IMR-90 (cell line): ENCODE measurements around the gene OR51F2. TPM values are rescaled to one million over a fixed set of nuclear protein-coding genes. Genes with fewer than 3 reads are reported as not detected.

Experiments
- ATAC-seq: fragments of 200-7000 bp; cut with Tn5 transposase; 2 replicates; pipeline ENCODE4 v1.9.1; 2020; ENCODE audit warnings: low read depth, mild to moderate bottlenecking, moderate library complexity
- BruUV-seq: library from RNA; stranded (reverse); fragments of 400-500 nt; replicated peaks from 2 replicates; lab custom pipeline; 2021; lab: Mats Ljungman, UMichigan
- CTCF ChIA-PET: fragments of 300-600 bp; formaldehyde crosslinking; extraction: SDS; loops from one replicate; lab custom pipeline; 2021; ENCODE audit warnings: antibody characterized with exemption; lab: Yijun Ruan, JAX
- POLR2A ChIA-PET: fragments of 300-600 bp; sonication (Branson Sonifier 250); formaldehyde crosslinking; loops from one replicate; lab custom pipeline; 2022; ENCODE audit warnings: antibody characterized with exemption; ENCODE audit not compliant: unreplicated experiment; lab: Charles Lee
- DNase-seq: peaks from one replicate; pipeline ENCODE4 v3.0.0; 2013
- H2AFZ ChIP-seq: replicated peaks from 2 replicates; pipeline ENCODE3; 2013; ENCODE audit warnings: low read length, mild to moderate bottlenecking; ENCODE audit not compliant: poor library complexity
- H2AK5ac ChIP-seq: 2 replicates; pipeline ENCODE4 v1.6.1; 2013; ENCODE audit warnings: low read depth, low read length, inconsistent platforms
- H2AK9ac ChIP-seq: replicated peaks from 2 replicates; pipeline ENCODE3; 2013; ENCODE audit warnings: mild to moderate bottlenecking, low read depth, low read length, moderate library complexity; ENCODE audit not compliant: poor library complexity
- H2BK120ac ChIP-seq: 2 replicates; pipeline ENCODE4 v1.6.1; 2013; ENCODE audit warnings: low read depth, low read length, inconsistent platforms
- H2BK15ac ChIP-seq: 3 replicates; pipeline ENCODE4 v1.6.1; 2013; ENCODE audit warnings: low read depth, low read length, inconsistent platforms
- H2BK20ac ChIP-seq: 2 replicates; pipeline ENCODE4 v1.6.1; 2013; ENCODE audit warnings: low read depth, mild to moderate bottlenecking, inconsistent platforms, low read length, moderate library complexity
- H2BK5ac ChIP-seq: 2 replicates; pipeline ENCODE4 v1.6.1; 2013; ENCODE audit warnings: mild to moderate bottlenecking, low read depth, low read length, inconsistent platforms; ENCODE audit not compliant: poor library complexity, severe bottlenecking
- H3K14ac ChIP-seq: replicated peaks from 2 replicates; pipeline ENCODE4 v1.6.1; 2013; ENCODE audit warnings: low read depth, low read length, inconsistent platforms
- H3K18ac ChIP-seq: 2 replicates; pipeline ENCODE4 v1.6.1; 2013; ENCODE audit warnings: low read depth, low read length, control low read depth
- H3K23ac ChIP-seq: 2 replicates; pipeline ENCODE4 v1.6.1; 2013; ENCODE audit warnings: low read depth, low read length, inconsistent platforms
- H3K27ac ChIP-seq: 2 replicates; pipeline ENCODE4 v1.5.1; 2013; ENCODE audit warnings: mild to moderate bottlenecking, control low read depth, low read length; ENCODE audit not compliant: insufficient read depth
- H3K27me3 ChIP-seq: 2 replicates; pipeline ENCODE4 v1.6.1; 2013; ENCODE audit warnings: low read length; ENCODE audit not compliant: control insufficient read depth, insufficient read depth
- H3K36me3 ChIP-seq: 2 replicates; pipeline ENCODE4 v1.6.1; 2013; ENCODE audit warnings: low read length, mixed read lengths; ENCODE audit not compliant: control insufficient read depth, insufficient read depth
- H3K4ac ChIP-seq: 2 replicates; pipeline ENCODE4 v1.6.1; 2013; ENCODE audit warnings: low read depth, low read length, inconsistent platforms
- H3K4me1 ChIP-seq: 2 replicates; pipeline ENCODE4 v1.6.1; 2013; ENCODE audit warnings: low read length, mixed read lengths; ENCODE audit not compliant: control insufficient read depth, insufficient read depth
- H3K4me2 ChIP-seq: 2 replicates; pipeline ENCODE4 v1.6.1; 2013; ENCODE audit warnings: low read depth, mild to moderate bottlenecking, control low read depth, low read length, moderate library complexity
- H3K4me3 ChIP-seq: 2 replicates; pipeline ENCODE4 v1.5.1; 2013; ENCODE audit warnings: low read depth, mild to moderate bottlenecking, control low read depth, low read length, moderate library complexity; ENCODE audit not compliant: insufficient read depth
- H3K56ac ChIP-seq: 2 replicates; pipeline ENCODE4 v1.6.1; 2013; ENCODE audit warnings: low read length, inconsistent platforms; ENCODE audit not compliant: insufficient read depth; ENCODE audit errors: extremely low read depth
- H3K79me1 ChIP-seq, 2 experiments: 2 replicates each; pipeline ENCODE4 v1.6.1; 2013; ENCODE audit warnings: low read length in 2 of 2, inconsistent platforms in 1 of 2, low read depth in 1 of 2
- H3K9ac ChIP-seq: 2 replicates; pipeline ENCODE4 v1.6.1; 2013; ENCODE audit warnings: low read depth, low read length, control low read depth
- H3K9me1 ChIP-seq: 2 replicates; pipeline ENCODE4 v1.6.1; 2013; ENCODE audit warnings: low read length, inconsistent platforms; ENCODE audit not compliant: insufficient read depth
- H3K9me3 ChIP-seq: 2 replicates; pipeline ENCODE4 v1.6.1; 2013; ENCODE audit warnings: low read length; ENCODE audit not compliant: control insufficient read depth, insufficient read depth
- H4K20me1 ChIP-seq: 2 replicates; pipeline ENCODE4 v1.6.1; 2013; ENCODE audit warnings: low read length, inconsistent platforms; ENCODE audit not compliant: insufficient read depth
- H4K5ac ChIP-seq: 2 replicates; pipeline ENCODE4 v1.6.1; 2013; ENCODE audit warnings: mild to moderate bottlenecking, low read depth, low read length, control low read depth
- H4K8ac ChIP-seq, 2 experiments: 2 replicates each; pipeline ENCODE4 v1.6.1; 2013; ENCODE audit warnings: low read depth in 2 of 2, low read length in 2 of 2, control low read depth in 1 of 2, inconsistent platforms in 1 of 2
- H4K91ac ChIP-seq: 2 replicates; pipeline ENCODE4 v1.6.1; 2013; ENCODE audit warnings: low read depth, low read length, inconsistent platforms; ENCODE audit not compliant: insufficient read depth
- BHLHE40 ChIP-seq: fragments of 150-350 bp; IDR thresholded peaks from 2 replicates; pipeline ENCODE4 v1.6.1; 2016; ENCODE audit warnings: mild to moderate bottlenecking, low read depth, low read length
- CEBPB ChIP-seq: IDR thresholded peaks from 2 replicates; pipeline ENCODE4 v1.6.1; 2012; ENCODE audit warnings: low read depth, low read length, improper control_type of control experiment
- CHD1 ChIP-seq: IDR thresholded peaks from 2 replicates; pipeline ENCODE4 v1.6.1; 2012; ENCODE audit warnings: low read depth, low read length, improper control_type of control experiment
- CTCF ChIP-seq: conservative IDR thresholded peaks from 2 replicates; pipeline ENCODE4 v1.5.1; 2012; ENCODE audit warnings: mild to moderate bottlenecking, low read depth, low read length, improper control_type of control experiment
- FOS ChIP-seq: fragments of 150-350 bp; IDR thresholded peaks from 2 replicates; pipeline ENCODE4 v1.6.1; 2016; ENCODE audit warnings: low read depth, low read length
- MAFK ChIP-seq: IDR thresholded peaks from 2 replicates; pipeline ENCODE4 v1.6.1; 2012; ENCODE audit warnings: low read depth, low read length, improper control_type of control experiment
- MAZ ChIP-seq: IDR thresholded peaks from 2 replicates; pipeline ENCODE4 v1.6.1; 2012; ENCODE audit warnings: low read depth, mild to moderate bottlenecking, low read length, improper control_type of control experiment, moderate library complexity, borderline replicate concordance
- MXI1 ChIP-seq: IDR thresholded peaks from 2 replicates; pipeline ENCODE4 v1.6.1; 2012; ENCODE audit warnings: low read depth, mild to moderate bottlenecking, low read length, moderate library complexity, borderline replicate concordance
- NFE2L2 ChIP-seq: fragments of 150-350 bp; IDR thresholded peaks from 2 replicates; pipeline ENCODE4 v1.6.1; 2016; ENCODE audit warnings: low read depth, mild to moderate bottlenecking, low read length
- POLR2A ChIP-seq: IDR thresholded peaks from 2 replicates; pipeline ENCODE4 v1.6.1; 2012; ENCODE audit warnings: mild to moderate bottlenecking, low read depth, low read length
- RAD21 ChIP-seq: IDR thresholded peaks from 2 replicates; pipeline ENCODE4 v1.6.1; 2012; ENCODE audit warnings: low read length, improper control_type of control experiment
- RCOR1 ChIP-seq: IDR thresholded peaks from 2 replicates; pipeline ENCODE4 v1.6.1; 2012; ENCODE audit warnings: mild to moderate bottlenecking, low read length, improper control_type of control experiment; ENCODE audit not compliant: insufficient replicate concordance
- RFX5 ChIP-seq: IDR thresholded peaks from 2 replicates; pipeline ENCODE4 v1.8.0; 2012; ENCODE audit warnings: low read depth, mild to moderate bottlenecking, low read length, moderate library complexity
- SMC3 ChIP-seq: fragments of 150-350 bp; IDR thresholded peaks from 2 replicates; pipeline ENCODE4 v1.6.1; 2016; ENCODE audit warnings: low read depth, mild to moderate bottlenecking, antibody characterized with exemption, low read length, moderate library complexity
- USF2 ChIP-seq: fragments of 150-350 bp; IDR thresholded peaks from 2 replicates; pipeline ENCODE4 v1.6.1; 2017; ENCODE audit warnings: mild to moderate bottlenecking, antibody characterized with exemption, low read length, low read depth
- WGBS, 2 experiments: methylation state at CpG; one replicate each; pipeline versions ENCODE4 v1.1.5 to v1.1.7; 2013; ENCODE audit warnings: missing lambda C conversion rate in 2 of 2; ENCODE audit not compliant: insufficient read length in 1 of 2; ENCODE audit errors: extremely low coverage in 2 of 2; 5-methylcytosine and 5-hydroxymethylcytosine counted together
- dilution Hi-C: fragments of 300-500 bp; cut with HindIII; formaldehyde crosslinking; loops from one replicate; pipeline ENCODE4 v1.14.3; 2018; ENCODE audit warnings: low sequenced_read_pairs; ENCODE audit not compliant: unreplicated experiment
- in situ Hi-C: fragments of 300-500 bp; cut with MboI; formaldehyde crosslinking; loops from 3 replicates; pipeline ENCODE4 v1.14.3; 2019; ENCODE audit warnings: low sequenced_read_pairs, inconsistent platforms, mixed read lengths
- intact Hi-C: fragments of 100-400 bp; cut with micrococcal nuclease; formaldehyde crosslinking; loops from 2 replicates; pipeline ENCODE4 v1.10.0; 2022
- polyA plus RNA-seq, 3 experiments: library from polyadenylated mRNA; depleted of rRNA; stranded (reverse); fragments of >200 nt; gene quantifications; 2 replicates each; pipeline ENCODE4 v1.2.3, GENCODE V29; 2012; ENCODE audit warnings: low replicate concordance in 1 of 3
- total RNA-seq: library from RNA; depleted of rRNA; stranded (reverse); fragments of >200 nt; gene quantifications from 2 replicates; pipeline ENCODE4 v1.2.3, GENCODE V29; 2012

Gene OR51F2
- total and polyA plus RNA-seq, 2 of the 4 experiments (the other 2 are of a cell fraction): 0.18 TPM; not detected in 1

GRCh38 chr11:4863876-4864275 is 42.8 kb downstream of the OR51F2 start:
- no peaks in the 10 kb centered on the region for H3K79me1 ChIP-seq
- no peaks in the 10 kb centered on the region for H3K4me1 ChIP-seq
- H2AK9ac ChIP-seq: no peak overlapping the region
- in situ Hi-C loops: no loop called here
- dilution Hi-C loops: no loop called here
- no peak overlapping the region for H3K4me3 ChIP-seq
- peaks cover 3% of the 10 kb centered on the region for H3K9me3 ChIP-seq
- no peak overlapping the region for H3K27ac ChIP-seq
- H2BK20ac ChIP-seq: no peak overlapping the region
- no peak overlapping the region for H2BK15ac ChIP-seq
- H3K9ac ChIP-seq: no peak overlapping the region
- ATAC-seq: no peak
- no peak for DNase-seq
- BruUV-seq: no TSS peak
- H2AFZ ChIP-seq: no peak overlapping the region
- no peak overlapping the region for H3K23ac ChIP-seq
- H3K14ac ChIP-seq: no peak overlapping the region
- no peaks in the 10 kb centered on the region for H4K20me1 ChIP-seq
- H3K27me3 ChIP-seq: no peaks in the 10 kb centered on the region
- H3K18ac ChIP-seq: no peak overlapping the region
- H3K4me2 ChIP-seq: no peak overlapping the region
- H3K4ac ChIP-seq: no peak overlapping the region
- no peaks in the 10 kb centered on the region for H3K36me3 ChIP-seq
- POLR2A ChIA-PET: no interaction called here
- H2AK5ac ChIP-seq: no peak overlapping the region
- H4K8ac ChIP-seq: no peak overlapping the region
- no peak overlapping the region for H4K91ac ChIP-seq
- CTCF ChIA-PET: no interaction called here
- WGBS, 2 experiments: 70% methylated on average over 2 of the region's 4 CpGs; no CpG with 5 or more reads in 1 of the 2 experiments
- intact Hi-C loops: no loop called here
- no peaks in the 10 kb centered on the region for H3K9me1 ChIP-seq
- no peak overlapping the region for H2BK120ac ChIP-seq
- no peak overlapping the region for H2BK5ac ChIP-seq
- H3K56ac ChIP-seq: no peak overlapping the region
- no peak overlapping the region for H4K5ac ChIP-seq
- TF ChIP-seq POLR2A (no peak), RCOR1 (no peak), CHD1 (no peak), MAFK (no peak), BHLHE40 (no peak), USF2 (no peak), CTCF (no peak), NFE2L2 (no peak), RAD21 (no peak), FOS (no peak), MAZ (no peak), SMC3 (no peak), CEBPB (no peak), RFX5 (no peak), MXI1 (no peak)
